Activated naive CD4-positive, alpha-beta T cell treated with anti-CD3 and anti-CD28 coated beads, Interleukin-2, amount 50 U/mL, for 16 hours (primary cell): ENCODE data around the gene WDTC1.

Experiments used
- DNase-seq: peaks from one replicate; pipeline ENCODE4 v3.0.0-alpha.2; 2020

The WDTC1 gene

GRCh38 chr1:27357281-27358037, 123.0 kb downstream of the WDTC1 start:
- DNase-seq, result peak; percentile 76
